Fibroblast of the aortic adventitia (primary cell): ENCODE results near the gene COMMD2. TPM values are rescaled to one million over a fixed set of nuclear protein-coding genes. Genes with fewer than 3 reads are reported as not detected.
A peak's percentile ranks its signal among the peaks of the same experiment; 100 is the strongest.

Experiments used
- DNase-seq: peaks from one replicate; pipeline ENCODE4 v3.0.0-alpha.2; 2010; ENCODE audit warnings: low read depth
- H3K4me3 ChIP-seq: 2 replicates; pipeline ENCODE4 v1.5.1; 2011; ENCODE audit warnings: low read depth, mild to moderate bottlenecking, control low read depth, low read length, moderate library complexity
- total RNA-seq: library from RNA; depleted of rRNA; stranded (reverse); fragments of >200 nt; gene quantifications from 2 replicates; pipeline ENCODE4 v1.2.3, GENCODE V29; 2012; ENCODE audit warnings: low replicate concordance
- TF ChIP-seq, protein P1 (sequence below): IDR thresholded peaks from 2 replicates; pipeline ENCODE4 v1.5.1; 2011; ENCODE audit warnings: mild to moderate bottlenecking, low read length, control low read depth, inconsistent platforms; ENCODE audit not compliant: insufficient read depth

Gene COMMD2
- 20.3 and 42.7 TPM in 2 replicates for total RNA-seq

DNA sequence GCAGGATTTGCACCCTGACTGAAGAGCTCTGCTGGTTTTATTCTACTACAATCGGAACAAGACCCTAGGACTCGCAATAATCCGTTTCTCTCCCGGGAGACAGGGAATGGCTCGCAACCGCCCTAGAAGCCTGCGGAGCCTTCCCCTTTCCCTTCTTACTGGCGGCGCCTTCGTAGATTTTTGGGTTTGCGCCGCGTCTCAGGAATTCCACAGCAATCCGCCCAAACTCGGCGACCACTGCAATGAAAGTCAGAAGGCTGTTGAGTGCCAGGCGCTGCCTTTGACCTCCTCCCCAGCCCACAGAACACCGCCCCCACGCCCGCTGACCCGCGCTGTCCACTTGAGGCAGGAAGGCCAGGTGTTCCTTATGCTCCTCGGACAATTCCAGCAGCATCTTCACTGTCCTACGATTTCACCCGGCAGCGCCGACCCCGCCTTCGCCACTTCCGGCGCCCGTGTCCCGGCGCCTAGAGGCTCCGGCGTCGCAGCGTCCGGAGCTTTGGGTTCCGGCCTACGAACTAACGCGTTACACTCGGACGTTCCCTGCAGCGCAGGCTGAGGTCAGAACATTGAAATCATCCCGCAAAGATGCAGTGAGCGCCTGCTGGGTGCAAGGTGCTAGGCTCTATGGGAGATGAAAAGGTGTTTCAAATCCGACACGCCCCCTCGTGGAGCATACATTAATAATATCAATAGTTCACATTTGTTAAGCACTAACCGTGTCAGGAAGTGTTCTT lies at the start of gene COMMD2:
COMMD2 (minus strand) TSS at position 439 of the 737 bp plus-strand sequence; CDS start at position 394, 45 bp downstream.
- TF ChIP-seq, protein P1, sequence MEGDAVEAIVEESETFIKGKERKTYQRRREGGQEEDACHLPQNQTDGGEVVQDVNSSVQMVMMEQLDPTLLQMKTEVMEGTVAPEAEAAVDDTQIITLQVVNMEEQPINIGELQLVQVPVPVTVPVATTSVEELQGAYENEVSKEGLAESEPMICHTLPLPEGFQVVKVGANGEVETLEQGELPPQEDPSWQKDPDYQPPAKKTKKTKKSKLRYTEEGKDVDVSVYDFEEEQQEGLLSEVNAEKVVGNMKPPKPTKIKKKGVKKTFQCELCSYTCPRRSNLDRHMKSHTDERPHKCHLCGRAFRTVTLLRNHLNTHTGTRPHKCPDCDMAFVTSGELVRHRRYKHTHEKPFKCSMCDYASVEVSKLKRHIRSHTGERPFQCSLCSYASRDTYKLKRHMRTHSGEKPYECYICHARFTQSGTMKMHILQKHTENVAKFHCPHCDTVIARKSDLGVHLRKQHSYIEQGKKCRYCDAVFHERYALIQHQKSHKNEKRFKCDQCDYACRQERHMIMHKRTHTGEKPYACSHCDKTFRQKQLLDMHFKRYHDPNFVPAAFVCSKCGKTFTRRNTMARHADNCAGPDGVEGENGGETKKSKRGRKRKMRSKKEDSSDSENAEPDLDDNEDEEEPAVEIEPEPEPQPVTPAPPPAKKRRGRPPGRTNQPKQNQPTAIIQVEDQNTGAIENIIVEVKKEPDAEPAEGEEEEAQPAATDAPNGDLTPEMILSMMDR = peak; percentile 32

DNA sequence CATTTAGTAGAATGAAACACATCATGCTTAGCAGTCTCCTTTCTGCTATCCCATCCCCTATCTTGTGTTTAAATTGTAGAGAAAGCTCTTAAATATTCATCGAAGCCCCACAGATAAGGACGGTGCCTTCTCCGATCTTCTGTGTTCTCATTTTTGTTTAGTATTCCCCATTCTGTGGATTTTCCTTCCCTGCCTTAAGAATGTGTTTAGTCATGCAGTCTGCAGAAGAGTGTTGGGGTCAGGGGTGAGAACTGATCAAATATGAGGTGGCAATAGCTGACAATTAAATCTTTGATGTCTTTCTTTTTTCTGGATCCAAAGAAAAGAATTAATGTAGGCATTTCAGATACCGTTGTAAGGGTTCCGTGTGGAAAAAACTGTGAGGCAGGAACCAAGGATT lies 49.4 kb upstream of the COMMD2 start:
- no peak for DNase-seq
- TF ChIP-seq, protein P1 = no peak
- no peak overlapping the region for H3K4me3 ChIP-seq

More for the DNA sequence above, at the start of gene COMMD2:
- peak within 1 kb of the TSS; percentile 96 for H3K4me3 ChIP-seq
- peak; percentile 87 for DNase-seq

DNA sequence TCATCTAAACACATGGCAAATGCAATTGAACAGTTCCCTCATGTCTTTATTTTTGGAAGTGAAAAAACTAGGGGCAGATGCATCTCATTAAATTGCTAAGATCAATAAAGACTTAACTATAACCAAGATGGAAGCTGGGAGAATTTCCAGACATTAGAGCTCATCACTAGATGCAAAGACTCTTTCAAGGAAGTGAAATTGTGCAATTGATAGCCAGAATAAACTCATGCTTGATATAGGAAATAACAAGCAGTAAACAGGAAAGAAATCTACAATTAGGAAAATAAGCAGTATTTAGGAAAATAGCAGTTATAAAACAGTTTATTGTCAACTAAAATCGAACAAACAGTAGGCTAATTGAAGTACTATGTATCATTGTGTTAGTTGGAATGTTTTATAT lies 48.9 kb upstream of the COMMD2 start:
- no peak overlapping the region for H3K4me3 ChIP-seq
- DNase-seq = no peak
- TF ChIP-seq, protein P1 = no peak

DNA sequence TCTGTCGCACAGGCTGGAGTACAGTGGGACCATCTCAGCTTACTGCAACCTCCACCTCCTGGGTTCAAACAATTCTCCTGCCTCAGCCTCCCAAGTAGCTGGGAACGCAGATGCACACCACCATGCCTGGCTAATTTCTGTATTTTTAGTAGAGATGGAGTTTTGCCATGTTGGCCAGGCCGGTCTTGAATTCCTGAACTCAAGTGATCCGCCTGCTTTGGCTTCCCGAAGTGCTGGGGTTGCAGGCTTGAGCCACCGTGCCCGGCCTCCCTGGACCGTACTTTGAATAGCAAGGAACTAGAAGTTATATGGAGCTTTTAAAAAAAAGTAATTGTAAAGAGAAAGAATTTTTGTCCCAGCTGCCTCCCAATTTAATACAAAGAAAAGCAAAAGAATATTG lies 48.4 kb upstream of the COMMD2 start:
- no peak for DNase-seq
- TF ChIP-seq, protein P1 = no peak
- no peak overlapping the region for H3K4me3 ChIP-seq

DNA sequence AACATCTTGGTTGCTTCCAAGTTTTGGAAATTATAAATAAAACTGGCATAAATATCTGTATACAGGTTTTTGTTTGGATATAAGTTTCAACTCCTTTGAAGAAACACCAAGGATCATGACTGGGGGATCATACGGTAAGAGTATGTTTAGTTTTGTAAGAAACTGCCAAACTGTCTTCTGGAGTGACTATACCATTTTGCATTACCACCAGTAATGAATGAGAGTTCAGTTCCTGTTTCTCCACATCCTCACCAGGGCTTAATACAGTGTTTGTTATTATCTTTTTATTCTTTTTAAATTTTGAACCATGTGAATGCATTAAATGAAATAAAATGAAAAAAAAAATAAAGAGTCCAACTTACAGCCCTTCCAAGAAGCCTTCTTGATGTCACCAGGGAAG lies 43.7 kb upstream of the COMMD2 start:
- TF ChIP-seq, protein P1 = no peak
- no peak for DNase-seq
- H3K4me3 ChIP-seq = no peak overlapping the region

DNA sequence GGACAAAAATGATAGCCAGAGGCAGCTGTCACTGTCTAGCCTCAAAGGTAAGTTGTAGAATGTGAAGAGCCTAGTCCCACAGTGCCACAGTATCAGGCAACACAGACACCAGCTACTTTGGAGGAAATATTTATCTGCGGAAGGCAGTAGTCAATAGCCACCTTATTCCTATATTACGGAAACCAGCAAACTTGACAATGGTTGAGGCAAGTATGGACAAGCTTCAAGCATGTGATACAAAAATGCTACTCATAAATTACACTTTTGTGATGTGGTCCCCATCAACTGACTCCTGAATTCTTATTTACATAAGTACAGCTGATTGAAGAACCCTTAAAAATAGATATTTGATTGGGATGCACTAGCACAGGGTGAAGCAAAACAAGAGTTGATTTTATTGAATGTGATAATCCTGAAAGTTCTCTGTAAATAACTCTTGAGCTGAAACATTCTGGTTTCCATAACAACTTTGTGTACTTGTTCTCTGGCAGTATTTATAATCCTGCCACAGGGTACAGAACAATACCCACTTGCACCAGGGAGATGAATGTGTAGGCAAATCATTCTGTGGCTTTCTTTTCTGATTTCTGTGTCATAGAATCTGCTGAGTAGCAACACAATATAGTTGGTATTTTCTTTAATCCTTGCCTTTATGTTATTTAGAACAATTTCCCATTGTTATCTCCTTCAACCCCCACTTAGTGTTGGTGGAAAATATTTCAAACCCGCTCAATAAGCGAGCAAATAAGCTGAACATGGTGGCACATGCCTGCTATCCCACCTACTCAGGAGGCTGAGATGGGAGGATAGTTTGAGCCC lies 40.4 kb upstream of the COMMD2 start, which contains the start of gene ANKUB1:
ANKUB1 (minus strand) TSS at position 103 of the 819 bp plus-strand sequence. CDS start 188 bp downstream, outside the sequence.
- DNase-seq = no peak
- TF ChIP-seq, protein P1 = no peak
- H3K4me3 ChIP-seq = no peak within 1 kb of the TSS
